SK-MEL-5 (cell line): ENCODE measurements around the gene TRAK1. TPM values are rescaled to one million over a fixed set of nuclear protein-coding genes. Genes with fewer than 3 reads are reported as not detected.

ENCODE experiments used
- DNase-seq: peaks from one replicate; pipeline ENCODE4 v3.0.0-alpha.2; 2016; ENCODE audit warnings: low read depth, low spot score
- in situ Hi-C: cut with HindIII; loops from 2 replicates; pipeline ENCODE4 v1.10.0; 2016; ENCODE audit warnings: low sequenced_read_pairs, high pct_unique_total_duplicates, low pct_unique_long_range_greater_than_20kb
- total RNA-seq: library from RNA; depleted of rRNA; stranded (reverse); fragments of >200 nt; shearing (Covaris generic); gene quantifications from 2 replicates; pipeline ENCODE4 v1.2.3, GENCODE V29; 2014

TRAK1 gene
- total RNA-seq, 1 experiment from 2014 or later = 30.8 TPM

DNA sequence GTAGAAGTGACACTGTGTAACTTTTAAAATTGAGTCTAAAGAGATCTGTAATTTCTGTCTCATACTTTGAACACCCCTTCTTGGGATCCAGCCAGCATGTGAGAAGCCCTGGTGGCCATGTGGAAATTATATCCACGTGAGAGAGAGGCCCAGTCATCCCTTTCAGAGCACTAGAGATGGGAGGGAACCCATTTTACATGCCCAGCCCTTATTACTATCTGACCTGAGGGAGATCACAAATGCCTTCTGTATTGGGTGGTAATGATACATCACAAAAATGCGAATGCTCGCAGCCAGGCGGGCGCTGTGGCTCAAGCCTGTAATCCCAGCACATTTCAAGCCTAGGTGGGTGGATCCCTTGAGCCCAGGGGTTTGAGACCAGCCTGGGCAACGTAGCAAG is 27.3 kb upstream of the TRAK1 start:
- no peak for DNase-seq
- in situ Hi-C loops = no loop called here

DNA sequence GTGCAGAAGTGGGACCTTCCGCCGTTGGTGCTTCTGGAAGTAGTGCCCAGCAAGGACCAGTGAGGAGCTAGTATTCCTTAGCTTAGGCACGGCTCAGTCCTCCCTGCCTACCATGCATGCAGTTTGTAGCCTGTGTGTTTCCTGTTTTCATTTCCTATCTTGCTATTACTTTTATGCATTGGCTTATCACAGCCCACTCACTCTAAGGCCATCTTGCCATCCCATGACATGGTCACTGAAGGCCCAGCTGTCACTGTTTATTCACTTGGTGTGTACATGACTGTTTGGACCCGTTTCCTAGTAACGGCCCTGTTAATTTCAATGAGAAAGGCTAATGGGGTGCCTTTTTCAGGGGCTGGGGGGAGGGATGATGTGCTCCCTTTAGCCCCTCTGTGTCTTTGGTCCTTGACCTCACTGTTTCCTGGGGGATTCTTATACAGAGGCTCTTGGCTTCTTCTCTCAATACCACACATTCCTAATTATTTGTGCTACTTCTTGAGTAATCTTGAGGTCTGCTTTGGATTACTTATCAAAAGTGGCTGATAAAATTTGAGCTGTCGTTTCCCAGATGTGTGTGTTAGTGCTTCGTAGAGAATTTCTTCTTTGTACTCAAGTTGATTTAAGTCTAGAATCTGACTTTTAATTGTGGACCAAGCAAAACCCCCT is 24.5 kb upstream of the TRAK1 start:
- DNase-seq = no peak
- in situ Hi-C loops = no loop called here

- in situ Hi-C loops = no loop called here
- DNase-seq = no peak
These were observed 23.8 kb upstream of the TRAK1 start for GRCh38 chr3:42067326-42067725.

DNA sequence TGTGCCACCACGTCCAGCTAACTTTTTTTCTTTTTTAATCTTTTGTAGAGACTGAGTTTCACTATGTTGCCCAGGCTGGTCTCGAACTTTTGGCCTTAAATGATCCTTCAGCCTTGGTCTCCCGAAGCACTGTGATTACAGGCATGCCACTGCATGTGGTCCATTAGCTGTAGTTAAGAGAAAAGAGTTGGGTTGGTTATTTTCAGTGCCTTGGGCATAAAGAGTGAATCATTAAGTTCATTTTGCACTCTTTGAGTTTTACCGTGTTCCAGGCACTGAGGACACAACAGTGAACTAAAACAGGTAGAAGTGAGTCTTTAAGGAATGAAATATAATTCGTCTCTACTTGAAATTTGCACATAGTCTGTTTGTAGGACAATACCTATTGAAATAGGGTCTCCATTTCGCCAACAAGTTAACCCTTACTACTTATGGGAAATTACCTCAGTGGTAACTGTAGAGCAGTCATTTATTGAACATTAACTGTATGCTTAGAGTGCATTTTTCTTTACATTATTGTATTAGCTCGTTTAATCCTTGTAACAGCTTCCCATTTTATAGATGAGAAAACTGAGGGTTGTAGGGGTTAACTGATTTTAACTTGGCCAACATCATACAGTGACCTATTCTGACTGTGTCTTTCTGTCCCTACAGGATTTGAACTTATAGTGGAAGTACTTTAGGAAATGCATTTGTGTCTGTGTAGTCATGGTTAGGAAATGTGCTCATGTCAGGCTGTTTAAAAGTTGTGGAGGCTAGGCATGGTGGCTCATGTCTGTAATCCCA is 22.7 kb upstream of the TRAK1 start:
- in situ Hi-C loops = no loop called here
- DNase-seq = no peak

DNA sequence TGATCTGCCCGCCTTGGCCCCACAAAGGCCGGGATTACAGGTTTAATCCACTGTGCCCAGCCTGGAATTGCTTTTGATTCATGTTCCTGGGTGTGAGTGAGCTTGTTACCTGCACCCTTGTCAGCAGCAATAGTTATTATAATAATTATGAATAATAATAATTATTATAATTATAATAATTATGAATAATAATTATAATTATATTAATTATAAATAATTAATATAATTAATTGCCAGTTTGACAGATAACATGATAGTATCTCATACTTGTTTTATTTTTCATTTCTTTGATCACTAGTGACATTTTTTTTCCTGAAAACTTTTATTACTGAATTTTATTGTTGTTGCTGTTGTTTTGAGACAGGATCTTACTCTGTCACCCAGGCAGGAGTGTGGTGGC is 21.1 kb upstream of the TRAK1 start:
- no peak for DNase-seq
- in situ Hi-C loops = no loop called here

DNA sequence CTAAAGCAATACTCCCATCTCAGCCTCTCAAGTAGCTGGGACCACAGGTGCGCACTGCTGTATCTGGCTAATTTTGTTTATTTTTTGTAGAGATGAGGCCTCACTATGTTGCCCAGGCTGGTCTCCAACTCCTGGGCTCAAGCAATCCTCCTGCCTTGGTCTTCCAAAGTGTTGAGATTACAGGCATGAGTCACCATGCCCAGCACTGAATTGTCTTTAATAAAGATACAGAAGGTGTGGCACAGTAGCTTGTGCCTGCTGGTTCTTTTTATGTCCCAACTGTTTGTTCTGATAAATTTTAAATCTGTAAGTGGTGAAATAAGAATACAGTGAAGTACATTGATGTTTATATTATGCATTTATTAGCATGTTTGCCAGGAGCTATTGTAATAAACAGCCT is 20.6 kb upstream of the TRAK1 start:
- no peak for DNase-seq
- in situ Hi-C loops = no loop called here

- DNase-seq = peak; percentile 92
- in situ Hi-C loops = no loop called here
These were observed 19.0 kb upstream of the TRAK1 start for GRCh38 chr3:42071904-42072812.

GRCh38 chr3:42072831-42073301 is 18.3 kb upstream of the TRAK1 start:
- in situ Hi-C loops = no loop called here
- no peak for DNase-seq

DNA sequence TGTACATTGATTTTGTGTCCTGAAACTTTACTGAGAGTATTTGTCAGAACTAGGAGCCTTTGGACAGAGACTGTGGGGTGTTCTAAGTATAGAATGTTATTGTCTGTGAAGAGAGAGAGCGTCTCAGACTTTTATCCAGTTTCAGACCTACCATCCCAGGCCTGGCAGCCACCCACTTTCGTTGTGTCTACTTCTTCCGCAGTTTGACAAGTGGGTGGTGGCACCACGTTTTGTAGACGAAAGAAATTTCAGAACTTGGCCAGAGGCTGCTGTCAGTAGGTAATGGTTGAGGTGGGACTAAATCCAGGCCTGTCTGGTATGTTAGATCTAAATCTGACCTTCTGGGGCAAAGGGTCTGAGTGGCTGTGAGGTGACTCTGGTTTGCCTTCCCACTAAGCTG is 13.4 kb upstream of the TRAK1 start:
- in situ Hi-C loops = no loop called here
- DNase-seq = no peak

- in situ Hi-C loops = no loop called here
- no peak for DNase-seq
These were observed 12.5 kb upstream of the TRAK1 start for GRCh38 chr3:42078677-42079076.

GRCh38 chr3:42079701-42080452 is 11.3 kb upstream of the TRAK1 start:
- in situ Hi-C loops = no loop called here
- DNase-seq = no peak

- in situ Hi-C loops = no loop called here
- DNase-seq = peak; percentile 88
These were observed 10.7 kb upstream of the TRAK1 start for GRCh38 chr3:42080453-42080872.

- DNase-seq = no peak
- in situ Hi-C loops = no loop called here
These were observed 9.2 kb upstream of the TRAK1 start for GRCh38 chr3:42081838-42082473.

DNA sequence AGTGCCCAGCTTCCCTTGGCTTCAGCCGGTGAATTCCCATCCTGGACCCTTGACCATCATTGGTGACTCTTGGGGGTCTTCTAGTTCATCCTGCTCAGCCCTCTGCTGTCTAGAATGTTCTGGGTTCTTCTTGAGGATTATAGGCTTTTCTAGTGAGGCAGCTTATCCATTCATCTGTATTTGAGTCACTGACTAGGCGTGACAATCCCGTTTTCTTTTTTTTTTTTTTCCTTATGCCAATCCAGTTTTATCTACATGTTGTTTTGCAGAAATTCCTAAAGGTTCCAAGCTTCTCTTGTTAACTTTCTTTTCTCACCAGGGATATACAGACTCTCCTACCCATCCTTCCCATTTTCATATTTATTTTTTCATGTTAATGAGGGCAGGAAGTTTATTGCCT is 6.6 kb upstream of the TRAK1 start:
- in situ Hi-C loops = no loop called here

GRCh38 chr3:42085641-42086376 is 5.3 kb upstream of the TRAK1 start:
- in situ Hi-C loops = no loop called here
- no peak for DNase-seq

More for the DNA sequence above, 6.6 kb upstream of the TRAK1 start:
- no peak for DNase-seq

DNA sequence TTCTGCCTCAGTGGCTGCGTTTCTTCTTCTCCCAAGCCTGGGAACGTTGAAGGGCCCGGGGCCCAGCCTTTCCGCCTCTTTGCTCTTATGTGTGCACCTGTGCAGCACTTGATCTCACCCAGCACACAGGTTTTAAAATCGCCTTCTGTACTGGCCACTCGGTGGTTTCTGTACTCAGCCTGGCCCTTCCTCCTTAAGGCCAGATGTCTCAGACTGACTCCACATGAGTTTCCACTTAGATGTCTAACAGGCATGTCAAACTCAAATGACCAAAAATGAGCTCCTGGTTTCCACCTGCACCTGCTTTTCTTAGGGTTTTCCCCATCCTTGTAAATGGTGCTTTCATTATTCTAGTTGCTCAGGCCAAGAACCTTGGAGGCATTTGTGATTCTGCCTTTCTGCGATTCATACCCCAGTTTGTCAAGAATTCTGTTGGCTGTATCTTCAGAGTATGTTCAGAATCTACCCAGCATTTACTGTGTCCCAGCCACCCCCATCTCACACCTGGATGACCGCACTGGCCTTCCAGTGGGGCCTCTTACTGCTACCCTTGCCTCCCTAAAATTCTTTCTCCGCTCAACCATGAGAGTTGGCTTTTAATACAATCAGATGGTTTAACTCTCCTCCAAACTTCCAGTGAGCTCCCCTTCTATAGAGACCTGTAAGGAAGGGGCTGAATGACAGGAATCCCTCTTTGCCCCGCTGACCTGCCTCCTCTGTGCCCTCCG is 2.2 kb upstream of the TRAK1 start:
- in situ Hi-C loops = no loop called here
- DNase-seq = no peak
